ENCODE results near the gene TOM1L2. TPM values are rescaled to one million over a fixed set of nuclear protein-coding genes. Genes with fewer than 3 reads are reported as not detected.

Gene TOM1L2
- total RNA-seq, 8 experiments from 2014 or later: 21.0 to 61.1 (median 36.0) TPM

DNA sequence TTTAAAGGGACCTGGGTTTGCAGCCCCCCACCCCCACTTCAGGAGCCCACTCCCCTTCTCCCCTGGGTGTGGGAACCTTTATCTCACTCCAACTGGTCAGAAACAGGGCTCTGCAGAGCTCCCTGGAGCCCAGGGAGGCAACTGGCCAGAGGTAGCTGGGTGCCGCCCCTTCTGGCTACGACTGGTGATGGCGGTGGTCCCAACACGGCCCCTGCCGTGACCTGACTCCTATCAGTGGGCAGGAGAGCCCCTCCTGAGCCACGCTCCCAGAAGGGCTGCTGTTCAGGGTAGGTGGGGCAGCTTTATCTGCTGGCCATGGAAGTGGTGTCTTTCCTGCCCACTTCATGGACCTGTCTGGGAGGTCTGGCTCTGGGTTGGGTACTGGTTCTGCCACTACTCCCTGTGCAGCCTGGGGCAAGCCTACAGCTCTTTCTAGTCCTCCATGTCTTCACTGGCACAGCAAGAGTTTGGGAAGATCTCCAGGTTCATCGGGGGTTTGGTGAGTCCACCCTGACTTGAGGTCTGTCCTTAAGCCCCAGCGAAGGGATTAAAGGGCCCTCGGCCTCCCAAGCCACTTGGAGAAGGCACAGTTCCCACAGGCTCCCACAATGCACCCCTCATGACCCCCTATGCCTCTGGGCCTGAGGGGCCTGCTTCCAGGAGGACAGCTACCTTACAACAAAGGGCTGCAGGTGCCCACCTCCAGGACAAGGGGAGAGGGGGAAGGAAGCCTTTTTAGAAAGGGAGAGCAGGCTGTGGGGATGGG is 129.9 kb downstream of the TOM1L2 start:
- WGBS, 10 experiments: 54 to 100% (median 100%) methylated on average over 1 to 6 of the region's 9 CpGs; no CpG with 5 or more reads in 6 of the 10 experiments
- Histone ChIP-seq H3K27ac (no peak overlapping the region), H3K4me3 (no peak overlapping the region), H3K4me1 (replicated peaks in 1 of 2) (peaks cover 33 to 39% of the 10 kb centered on the region in 2 donors)
- ATAC-seq (replicated peaks in 6 of 8): no peak
- in situ Hi-C loops (cut with MboI; ENCODE audit: low pct_unique_long_range_greater_than_20kb in 2 of 9, low sequenced_read_pairs in 9 of 9, unreplicated experiment in 9 of 9): no loop called here

DNA sequence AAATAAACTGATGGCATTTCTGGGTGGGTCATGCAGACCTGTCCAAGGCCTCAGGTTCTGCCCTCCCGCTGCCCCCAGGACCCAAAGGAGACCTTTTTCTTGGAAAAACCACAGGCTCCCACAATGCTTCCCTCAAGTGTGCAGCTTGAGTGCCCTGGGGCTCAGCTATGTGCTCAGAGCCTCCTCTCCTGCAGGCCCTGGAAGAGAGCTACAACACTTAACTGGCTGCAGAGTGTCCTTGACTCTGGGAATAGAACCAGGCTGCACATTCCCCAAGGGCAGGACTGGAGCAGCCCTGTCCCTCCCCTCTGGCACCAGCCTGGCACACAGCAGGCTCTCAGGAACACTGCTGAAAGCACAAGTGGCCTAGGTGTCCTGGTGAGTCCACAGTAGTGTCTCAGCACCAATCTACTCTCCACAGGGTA is 130.6 kb downstream of the TOM1L2 start:
- WGBS, 10 experiments: 100% methylated on average over 1 of the region's 1 CpG; no CpG with 5 or more reads in 7 of the 10 experiments
- ATAC-seq (replicated peaks in 6 of 8): no peak
- peak overlapping the region; percentile 84 to 93 for H3K27ac ChIP-seq
- H3K4me1 ChIP-seq (replicated peaks in 1 of 2): peaks cover 37 to 39% of the 10 kb centered on the region in 2 donors
- in situ Hi-C loops (cut with MboI; ENCODE audit: low pct_unique_long_range_greater_than_20kb in 2 of 9, low sequenced_read_pairs in 9 of 9, unreplicated experiment in 9 of 9): no loop called here
- H3K4me3 ChIP-seq: no peak overlapping the region

- 17 to 100% (median 60%) methylated on average over 1 to 3 of the region's 7 CpGs; no CpG with 5 or more reads in 5 of the 10 experiments for WGBS, 10 experiments
- peaks cover 37 to 39% of the 10 kb centered on the region in 2 donors for H3K4me1 ChIP-seq (replicated peaks in 1 of 2)
- H3K27ac ChIP-seq: peak overlapping the region; percentile 84 to 93
- in situ Hi-C loops (cut with MboI; ENCODE audit: low pct_unique_long_range_greater_than_20kb in 2 of 9, low sequenced_read_pairs in 9 of 9, unreplicated experiment in 9 of 9): no loop called here
- peak in 5 of 8 experiments; percentile 13 to 19 (median 16) for ATAC-seq (replicated peaks in 6 of 8)
- no peak overlapping the region for H3K4me3 ChIP-seq
These were observed 131.2 kb downstream of the TOM1L2 start for GRCh38 chr17:17840751-17841591.

DNA sequence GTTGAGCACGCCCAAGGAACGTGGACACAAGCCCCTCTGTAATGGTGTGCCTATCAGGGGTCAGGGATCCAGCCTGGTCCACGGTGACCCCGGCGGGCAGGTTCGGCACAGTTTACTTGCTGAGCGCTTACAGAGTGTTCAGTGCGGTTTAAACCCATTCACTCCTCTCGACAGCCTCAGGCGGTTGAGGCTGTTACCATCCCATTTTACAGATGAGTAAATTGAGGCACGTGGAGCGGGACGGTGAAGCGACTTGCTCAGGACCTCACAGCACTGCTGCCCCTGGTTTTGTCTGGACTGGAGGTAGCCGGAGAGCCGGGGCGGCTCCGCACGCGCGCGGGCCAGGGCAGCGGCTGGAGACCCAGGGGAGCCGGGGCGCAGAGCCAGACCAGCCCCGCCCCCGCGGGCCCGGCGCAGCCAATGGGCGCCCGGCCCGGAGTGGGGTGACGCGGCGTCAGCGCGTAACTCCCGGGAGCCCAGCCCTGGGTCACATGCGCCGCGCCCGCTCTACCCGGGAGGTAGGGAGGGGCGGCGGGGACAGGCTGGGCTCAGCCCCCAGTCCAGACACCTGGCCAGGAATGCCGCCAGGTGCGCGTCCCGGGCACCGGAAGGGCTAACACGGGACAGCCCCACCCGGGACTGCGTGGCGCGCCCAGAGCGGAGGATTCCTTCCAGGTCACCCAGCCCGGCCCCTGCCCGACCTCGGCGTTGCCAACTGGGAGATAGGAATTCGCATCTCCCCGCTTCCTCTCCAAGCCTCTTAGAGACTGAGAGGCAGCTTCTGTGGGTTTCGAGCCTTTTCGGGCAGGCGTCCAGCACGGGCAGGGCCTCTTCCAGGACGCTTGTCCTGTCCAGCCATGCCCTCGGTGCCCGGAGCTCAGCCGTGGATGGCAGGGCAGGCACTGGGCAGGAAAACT is 132.2 kb downstream of the TOM1L2 start:
- Histone ChIP-seq H3K4me3 (peak overlapping the region in 3 of 5 donors; percentile 7 to 24 (median 20)), H3K27ac (peak overlapping the region; percentile 84 to 93), H3K4me1 (replicated peaks in 1 of 2) (peaks cover 44 to 48% of the 10 kb centered on the region in 2 donors)
- in situ Hi-C loops (cut with MboI; ENCODE audit: low pct_unique_long_range_greater_than_20kb in 2 of 9, low sequenced_read_pairs in 9 of 9, unreplicated experiment in 9 of 9): no loop called here
- 0 to 53% (median 8%) methylated on average over 1 to 13 of the region's 71 CpGs; no CpG with 5 or more reads in 3 of the 10 experiments for WGBS, 10 experiments
- peak; percentile 32 to 65 (median 58) for ATAC-seq (replicated peaks in 6 of 8)

- no peak overlapping the region for H3K4me3 ChIP-seq
- peak in 2 of 8 experiments; percentile 1 to 5 for ATAC-seq (replicated peaks in 6 of 8)
- WGBS, 10 experiments: 0 to 95% (median 73%) methylated on average over 1 to 7 of the region's 11 CpGs; no CpG with 5 or more reads in 3 of the 10 experiments
- in situ Hi-C loops (cut with MboI; ENCODE audit: low pct_unique_long_range_greater_than_20kb in 2 of 9, low sequenced_read_pairs in 9 of 9, unreplicated experiment in 9 of 9): no loop called here
- H3K27ac ChIP-seq: no peak overlapping the region
- H3K4me1 ChIP-seq (replicated peaks in 1 of 2): peaks cover 44 to 48% of the 10 kb centered on the region in 2 donors
These were observed 133.9 kb downstream of the TOM1L2 start for GRCh38 chr17:17837966-17838962.

GRCh38 chr17:17837380-17837821 is 134.8 kb downstream of the TOM1L2 start:
- peak overlapping the region; percentile 50 to 72 (median 52) for H3K4me3 ChIP-seq
- peak in 3 of 8 experiments; percentile 1 to 9 (median 3) for ATAC-seq (replicated peaks in 6 of 8)
- WGBS, 10 experiments: 0 to 100% (median 43%) methylated on average over 1 to 3 of the region's 3 CpGs; no CpG with 5 or more reads in 3 of the 10 experiments
- peak overlapping the region; percentile 90 to 94 for H3K27ac ChIP-seq
- in situ Hi-C loops (cut with MboI; ENCODE audit: low pct_unique_long_range_greater_than_20kb in 2 of 9, low sequenced_read_pairs in 9 of 9, unreplicated experiment in 9 of 9): no loop called here
- peaks cover 44 to 48% of the 10 kb centered on the region in 2 donors for H3K4me1 ChIP-seq (replicated peaks in 1 of 2)

GRCh38 chr17:17836818-17837379 is 135.3 kb downstream of the TOM1L2 start, which contains the start of gene SREBF1:
SREBF1 (minus strand) TSS chr17:17836986; CDS start chr17:17836817, 169 bp downstream.
- ATAC-seq (replicated peaks in 6 of 8): peak; percentile 3 to 25 (median 13)
- WGBS, 10 experiments: 0 to 7% (median 3%) methylated on average over 2 to 13 of the region's 52 CpGs; no CpG with 5 or more reads in 4 of the 10 experiments
- Histone ChIP-seq H3K4me3 (peak within 1 kb of the TSS; percentile 50 to 72 (median 52)), H3K4me1 (replicated peaks in 1 of 2) (peaks cover 44 to 48% of the 10 kb centered on the region in 2 donors), H3K27ac (peak within 1 kb of the TSS; percentile 90 to 94)
- in situ Hi-C loops (cut with MboI; ENCODE audit: low pct_unique_long_range_greater_than_20kb in 2 of 9, low sequenced_read_pairs in 9 of 9, unreplicated experiment in 9 of 9): no loop called here

GRCh38 chr17:17836250-17836817 is 135.9 kb downstream of the TOM1L2 start:
- Histone ChIP-seq H3K27ac (peak overlapping the region; percentile 90 to 94), H3K4me3 (peak overlapping the region; percentile 50 to 72 (median 52)), H3K4me1 (replicated peaks in 1 of 2) (peaks cover 44 to 48% of the 10 kb centered on the region in 2 donors)
- ATAC-seq (replicated peaks in 6 of 8): peak; percentile 33 to 81 (median 72)
- 0% methylated on average over 1 to 12 of the region's 69 CpGs; no CpG with 5 or more reads in 5 of the 10 experiments for WGBS, 10 experiments
- in situ Hi-C loops (cut with MboI; ENCODE audit: low pct_unique_long_range_greater_than_20kb in 2 of 9, low sequenced_read_pairs in 9 of 9, unreplicated experiment in 9 of 9): no loop called here

DNA sequence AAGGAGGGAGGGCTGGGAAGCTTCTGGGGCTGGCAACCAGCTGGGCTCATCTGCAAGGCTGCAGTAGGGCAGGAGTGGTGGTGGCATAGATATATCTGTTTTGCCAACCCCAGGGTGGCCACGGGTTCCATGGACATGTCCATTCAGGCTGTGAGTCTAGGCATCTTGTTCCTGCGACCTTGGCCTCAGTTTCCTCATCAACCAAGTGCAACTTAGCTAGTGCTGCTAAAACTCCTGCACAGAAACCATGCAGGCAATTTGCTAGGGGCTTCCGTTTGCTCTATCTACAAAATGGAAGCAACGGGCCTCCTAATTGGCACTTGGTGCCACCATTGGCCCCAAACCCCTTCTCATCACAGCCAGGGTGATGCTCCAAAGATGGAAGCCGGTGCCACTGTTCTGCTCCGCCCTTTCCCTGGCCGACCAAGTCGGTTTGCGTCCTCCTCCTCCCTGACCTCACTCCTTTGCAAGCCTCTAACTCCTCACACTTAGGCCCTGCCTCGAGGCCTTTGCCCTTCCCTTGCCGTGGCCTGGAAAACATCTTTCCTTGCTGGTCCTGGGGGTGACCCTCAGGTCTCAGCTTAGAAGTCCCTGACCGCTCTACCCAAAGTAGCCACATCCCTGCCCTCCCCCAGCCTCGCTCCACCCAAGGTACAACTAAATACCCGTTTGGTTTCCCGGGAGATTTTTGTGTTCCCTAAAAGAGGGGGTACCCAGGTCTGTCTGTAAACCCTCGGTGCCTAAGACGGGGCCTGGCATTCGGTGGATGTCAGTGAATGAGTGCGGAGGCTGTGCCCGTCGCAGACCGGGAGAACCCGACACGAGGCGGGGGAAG is 136.6 kb downstream of the TOM1L2 start:
- in situ Hi-C loops (cut with MboI; ENCODE audit: low pct_unique_long_range_greater_than_20kb in 2 of 9, low sequenced_read_pairs in 9 of 9, unreplicated experiment in 9 of 9): no loop called here
- peaks cover 38 to 47% of the 10 kb centered on the region in 2 donors for H3K4me1 ChIP-seq (replicated peaks in 1 of 2)
- peak in 7 of 8 experiments; percentile 0 to 5 (median 1) for ATAC-seq (replicated peaks in 6 of 8)
- 0 to 71% (median 27%) methylated on average over 1 to 16 of the region's 25 CpGs; no CpG with 5 or more reads in 2 of the 10 experiments for WGBS, 10 experiments
- H3K4me3 ChIP-seq: peak overlapping the region; percentile 50 to 72 (median 52)
- H3K27ac ChIP-seq: peak overlapping the region; percentile 11 to 48

DNA sequence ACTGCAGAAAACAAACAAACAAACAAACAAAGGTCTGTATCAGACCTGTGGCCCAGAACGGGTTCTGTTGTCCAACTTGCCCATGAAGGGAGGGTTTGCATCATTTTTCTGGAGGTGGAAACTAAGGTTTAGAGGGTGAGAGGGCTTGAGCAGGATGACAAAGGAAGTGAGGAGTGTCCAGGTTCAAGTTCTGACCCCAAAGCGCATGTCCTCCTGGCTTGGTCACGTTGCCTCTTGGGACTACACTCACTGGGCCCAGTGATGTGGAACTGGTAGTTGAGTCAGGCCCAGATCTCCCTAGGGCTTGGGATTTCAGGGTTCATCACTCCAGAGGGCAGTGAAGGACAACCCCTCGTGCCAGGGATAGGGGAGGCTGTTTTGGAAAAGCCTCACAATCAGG is 137.2 kb downstream of the TOM1L2 start:
- in situ Hi-C loops (cut with MboI; ENCODE audit: low pct_unique_long_range_greater_than_20kb in 2 of 9, low sequenced_read_pairs in 9 of 9, unreplicated experiment in 9 of 9): no loop called here
- no peak for ATAC-seq (replicated peaks in 6 of 8)
- Histone ChIP-seq H3K4me1 (replicated peaks in 1 of 2) (peaks cover 31 to 43% of the 10 kb centered on the region in 2 donors), H3K4me3 (no peak overlapping the region), H3K27ac (no peak overlapping the region)
- WGBS, 10 experiments: 20 to 100% (median 84%) methylated on average over 1 to 4 of the region's 4 CpGs; no CpG with 5 or more reads in 4 of the 10 experiments

Measured in motor neuron (in vitro differentiated cells).